HG03139 (cell line): ENCODE results near the gene PPM1H.

Experiments
- ATAC-seq: cut with Tn5 transposase; IDR thresholded peaks from one replicate; pipeline ENCODE4 v1.9.1; 2021; ENCODE audit not compliant: unreplicated experiment

Gene PPM1H

GRCh38 chr12:62716866-62717525, 218.0 kb downstream of the PPM1H start:
- no peak for ATAC-seq

DNA sequence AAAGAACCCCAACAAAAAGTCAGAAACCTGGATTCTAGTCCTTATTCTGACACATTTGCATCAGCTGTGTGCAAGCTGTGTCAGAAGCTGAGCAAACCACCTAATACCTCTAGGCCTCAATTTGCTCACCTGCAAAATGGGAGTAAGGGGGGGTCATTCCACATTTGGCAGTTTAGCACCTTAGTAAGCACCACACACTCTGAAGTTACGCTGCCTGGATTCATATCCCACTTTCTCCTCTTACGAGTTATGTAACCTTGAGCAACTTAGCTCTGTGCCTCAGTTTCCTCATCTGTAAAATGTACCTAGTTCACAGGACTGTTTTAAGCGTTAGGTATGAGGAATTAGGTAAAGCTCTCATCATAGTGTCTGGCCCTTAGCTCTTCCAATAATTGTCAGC, 218.9 kb downstream of the PPM1H start:
- ATAC-seq: no peak

GRCh38 chr12:62714774-62715721, 219.9 kb downstream of the PPM1H start:
- no peak for ATAC-seq

DNA sequence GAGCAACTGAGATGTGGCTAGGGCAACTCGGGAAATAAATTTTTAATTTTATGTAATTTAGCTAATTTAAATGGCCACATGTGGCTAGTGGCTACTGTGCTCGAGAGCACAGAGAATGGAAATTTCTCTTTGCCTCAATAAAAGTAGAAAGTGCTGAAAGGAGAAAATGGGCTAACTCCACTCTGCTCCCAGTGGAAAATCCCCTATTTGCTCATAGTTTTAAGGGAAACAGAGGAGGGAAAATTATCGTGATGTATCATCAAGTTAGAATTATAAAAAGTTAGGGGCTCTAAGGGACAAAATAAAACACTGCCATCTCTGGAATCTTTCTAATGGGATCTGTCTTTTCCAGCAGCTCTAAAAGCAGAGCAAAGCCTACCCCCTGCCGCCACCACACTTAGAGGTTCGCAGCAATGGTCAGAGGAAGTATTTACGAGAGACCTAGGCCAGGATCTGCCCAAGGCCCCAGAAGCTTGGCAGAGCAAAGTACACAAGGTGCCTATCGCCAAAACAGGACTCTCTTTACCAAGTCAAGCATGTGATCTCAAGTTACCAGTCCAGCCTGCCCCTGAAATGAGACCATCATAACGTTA, 220.7 kb downstream of the PPM1H start:
- no peak for ATAC-seq

DNA sequence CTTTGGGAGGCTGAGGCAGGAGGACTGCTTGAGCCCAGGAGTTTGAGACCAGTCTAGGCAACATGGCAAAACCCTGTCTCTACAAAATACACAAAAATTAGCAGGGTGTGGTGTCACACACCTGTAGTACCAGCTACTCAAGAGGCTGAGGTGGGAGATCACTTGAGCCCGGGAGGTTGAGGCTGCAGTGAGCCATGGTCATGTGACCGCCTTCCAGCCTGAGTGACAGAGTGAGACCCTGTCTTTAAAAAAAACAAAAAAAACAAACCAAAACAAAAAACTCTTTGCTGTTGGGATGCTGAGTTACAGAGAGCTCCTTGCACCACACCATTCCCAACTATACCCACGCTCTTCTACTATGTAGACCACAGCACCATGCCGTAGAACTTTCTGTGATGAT, 221.2 kb downstream of the PPM1H start:
- ATAC-seq: no peak

GRCh38 chr12:62712681-62713573, 222.0 kb downstream of the PPM1H start:
- no peak for ATAC-seq

DNA sequence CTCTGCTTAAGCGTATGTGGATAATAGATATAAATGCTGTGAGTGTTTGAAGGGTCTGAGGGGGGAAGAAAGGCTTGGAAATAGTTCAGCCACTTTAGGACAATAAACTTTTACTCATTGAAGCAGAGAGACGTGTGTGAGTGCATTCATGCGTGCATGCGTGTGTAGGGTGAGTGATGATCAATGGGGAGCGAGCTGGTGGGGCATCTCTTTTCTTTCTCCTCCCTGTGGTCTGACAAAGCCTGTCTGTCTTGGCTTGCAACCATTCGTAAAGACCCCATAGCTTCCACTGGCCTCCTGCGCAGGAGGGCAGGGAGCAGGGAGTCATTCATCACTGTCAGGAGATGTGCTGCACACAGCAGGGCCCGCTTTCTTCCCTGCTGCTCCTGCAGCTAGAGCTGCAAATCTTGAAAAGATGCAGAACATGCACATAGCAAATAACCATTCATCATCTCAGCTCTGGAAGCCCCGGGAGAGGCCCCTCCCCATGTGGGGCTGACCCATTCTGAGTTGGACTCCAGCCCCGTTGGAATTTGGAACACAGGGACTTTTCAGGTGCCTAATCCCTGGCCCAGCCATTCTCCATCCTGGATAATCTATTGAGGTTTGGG, 223.2 kb downstream of the PPM1H start:
- ATAC-seq: no peak

DNA sequence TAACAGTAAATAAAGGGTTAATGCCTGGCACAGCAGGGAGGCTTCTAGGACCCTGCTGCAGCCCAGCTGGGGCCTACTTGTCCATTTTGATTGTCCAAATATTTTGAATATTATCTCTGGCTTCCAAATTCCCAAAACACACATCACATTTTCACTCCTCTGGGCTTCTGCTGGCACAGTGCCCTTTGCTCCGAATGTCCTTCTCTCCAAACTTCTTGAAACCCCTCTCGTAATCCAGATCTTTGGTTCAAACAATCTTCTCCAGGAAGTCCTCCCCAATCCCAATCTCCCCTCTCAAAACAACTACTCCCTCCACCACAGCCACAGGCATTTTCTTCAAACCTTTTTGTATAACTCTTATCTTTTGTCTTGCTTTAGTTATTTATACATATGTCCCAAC, 225.6 kb downstream of the PPM1H start:
- ATAC-seq: no peak

- ATAC-seq: no peak
Observed at GRCh38 chr12:62707939-62708338, 227.0 kb downstream of the PPM1H start.

DNA sequence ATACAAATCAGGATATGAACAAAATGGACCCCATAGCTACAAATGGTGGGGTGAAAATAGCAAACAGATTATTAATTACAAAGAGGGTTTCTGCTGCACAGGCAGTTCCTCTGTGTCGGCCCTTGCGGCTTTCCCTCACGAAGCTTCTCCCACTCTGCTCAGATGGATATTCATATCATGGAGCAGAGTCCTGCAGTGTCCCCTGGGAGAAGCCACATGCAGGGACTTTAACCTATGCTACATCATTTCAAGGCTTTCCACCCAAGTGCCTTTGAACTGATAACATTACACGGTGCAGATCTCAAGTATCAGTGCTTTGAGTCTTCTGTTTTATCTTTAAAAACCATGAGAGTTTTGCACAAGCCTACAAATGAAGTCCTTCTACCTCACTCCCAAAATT, 229.1 kb downstream of the PPM1H start:
- ATAC-seq: no peak

DNA sequence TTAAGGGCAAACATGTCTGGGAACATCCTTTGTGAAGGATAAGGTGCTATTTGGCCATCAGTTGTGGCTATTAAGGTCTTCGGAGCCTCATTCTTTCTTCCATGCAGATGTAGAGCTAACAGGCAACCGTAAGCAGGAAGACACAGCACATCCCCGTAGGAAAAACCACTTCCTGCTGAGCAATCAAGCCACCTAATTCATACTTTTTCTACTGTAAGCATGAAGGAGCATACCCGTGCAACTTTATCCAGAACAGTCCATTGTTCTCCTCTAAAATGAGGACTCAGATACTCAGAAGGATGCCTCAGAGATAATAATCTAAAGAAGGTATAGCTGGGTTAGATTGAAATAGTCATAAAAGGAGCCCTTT, 232.0 kb downstream of the PPM1H start:
- no peak for ATAC-seq

- ATAC-seq: no peak
Observed at GRCh38 chr12:62701492-62701891, 233.5 kb downstream of the PPM1H start.

GRCh38 chr12:62700091-62700880, 234.7 kb downstream of the PPM1H start:
- ATAC-seq: no peak

GRCh38 chr12:62698701-62699101, 236.2 kb downstream of the PPM1H start:
- ATAC-seq: no peak

DNA sequence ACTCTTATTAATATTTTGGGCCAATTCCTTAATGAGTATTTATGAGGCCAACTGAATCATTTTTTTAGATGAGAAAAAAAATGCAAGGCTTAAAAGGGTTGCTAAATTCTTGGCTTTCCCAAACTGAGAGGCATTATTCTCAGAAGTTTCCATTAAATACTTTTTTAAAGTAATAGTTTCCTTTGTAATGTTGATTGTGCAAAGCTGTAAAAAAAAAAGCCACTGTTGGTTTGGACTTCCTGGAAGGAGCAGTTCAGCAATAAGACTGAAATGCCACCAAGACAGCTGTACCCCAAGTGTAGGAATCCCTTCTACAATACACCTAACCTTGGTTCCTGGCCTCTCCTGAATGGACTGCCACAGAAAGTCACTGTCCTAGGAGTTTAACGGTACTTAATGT, 237.1 kb downstream of the PPM1H start:
- no peak for ATAC-seq

DNA sequence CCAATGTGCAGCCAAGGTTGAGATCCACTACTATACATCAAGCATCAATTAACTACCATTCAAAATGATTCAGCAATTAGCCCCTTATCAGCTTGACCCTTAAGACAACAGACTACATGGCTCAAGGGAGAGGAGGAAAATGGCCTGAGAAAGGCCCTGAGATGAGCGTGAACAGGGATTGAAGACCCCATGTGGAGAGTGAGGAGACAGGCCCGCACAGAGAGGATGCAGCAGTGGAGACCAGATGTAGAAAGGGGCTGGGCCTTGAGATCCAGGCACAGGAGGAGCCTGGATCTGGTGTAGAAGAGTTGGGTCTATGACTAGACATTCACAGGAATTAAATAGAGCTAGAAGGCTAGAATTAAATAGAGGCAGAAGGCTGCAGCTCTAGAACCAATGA, 239.3 kb downstream of the PPM1H start:
- ATAC-seq: no peak

DNA sequence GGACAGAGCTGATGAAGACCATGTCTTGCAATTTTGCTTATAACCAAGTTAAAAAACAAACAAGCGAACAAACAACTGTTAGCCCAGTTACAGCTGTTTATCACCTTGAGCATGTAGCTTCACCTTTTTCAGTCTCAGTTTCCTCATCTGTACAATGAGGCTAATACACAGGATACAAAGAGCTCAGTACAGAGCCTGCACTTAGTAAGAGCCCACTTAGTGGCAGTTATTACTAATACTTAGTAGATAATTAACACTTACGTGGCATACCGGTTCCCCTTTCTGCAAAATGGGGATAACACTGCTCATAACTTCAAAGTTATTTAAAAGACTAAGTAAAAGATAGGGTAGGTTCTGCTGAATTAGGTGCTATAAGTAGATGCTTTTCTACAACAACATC, 240.3 kb downstream of the PPM1H start:
- ATAC-seq: no peak

DNA sequence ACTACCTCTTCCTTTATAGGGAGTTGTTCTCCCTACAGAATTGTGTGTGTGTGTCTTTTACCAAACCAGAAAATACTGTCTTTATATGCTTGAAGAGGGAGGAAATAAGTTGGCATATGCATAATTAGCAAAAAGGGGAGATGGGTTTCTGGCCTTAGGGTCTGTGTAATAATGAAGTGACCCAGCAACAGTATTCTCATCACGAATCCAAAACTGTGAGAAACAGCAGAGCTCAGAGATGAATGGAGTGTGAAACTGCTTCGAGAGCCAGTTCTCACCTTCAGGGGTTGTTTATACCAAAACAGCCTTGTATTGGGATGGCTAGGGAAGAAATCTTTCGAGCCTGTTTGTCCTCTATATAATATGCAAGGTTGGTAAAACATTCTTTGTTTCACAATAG, 240.8 kb downstream of the PPM1H start:
- ATAC-seq: no peak

- no peak for ATAC-seq
Observed at GRCh38 chr12:62693376-62694050, 241.4 kb downstream of the PPM1H start.
